ENCODE measurements around the gene CD226. TPM values are rescaled to one million over a fixed set of nuclear protein-coding genes. Genes with fewer than 3 reads are reported as not detected.

The CD226 gene
- polyA plus RNA-seq, 1 of the 3 experiments (the other 2 are of a cell fraction): 0.56 TPM

DNA sequence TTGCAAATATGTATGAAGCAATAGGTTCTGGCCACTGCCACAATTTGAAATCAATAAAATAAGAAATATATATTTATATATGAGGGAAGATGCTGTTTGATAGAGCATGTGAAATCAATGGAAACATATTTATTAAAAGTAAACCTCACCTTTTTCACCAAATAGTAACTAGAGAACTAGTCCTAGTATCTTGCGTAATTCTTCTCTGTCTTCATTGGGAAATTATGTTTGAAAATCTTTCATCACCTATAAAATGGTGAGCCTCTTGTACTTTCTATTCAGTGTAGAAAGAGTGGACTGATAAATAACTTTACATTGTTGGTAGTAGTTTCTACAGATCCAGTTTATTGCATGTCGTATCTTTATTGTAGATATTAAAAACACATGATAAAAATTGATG lies 103.0 kb downstream of the CD226 start:
- ChIA-PET CTCF (no interaction called here), POLR2A (no interaction called here)
- Histone ChIP-seq H3K4me2 (no peak overlapping the region), H2AFZ (ENCODE audit: low read depth) (no peak overlapping the region), H3K4me3 (ENCODE audit: low read depth in 2 of 2, low read length in 1 of 2) (no peak overlapping the region), H3K27ac (ENCODE audit: low read depth in 2 of 2, low read length in 1 of 2) (no peak overlapping the region), H3K27me3 (ENCODE audit: insufficient read depth) (no peaks in the 10 kb centered on the region), H3K79me2 (ENCODE audit: insufficient read depth) (no peaks in the 10 kb centered on the region), H3K36me3 (replicated peaks in 1 of 2; ENCODE audit: control insufficient read depth in 1 of 2, insufficient read depth in 2 of 2, low read length in 1 of 2) (no peaks in the 10 kb centered on the region), H3K4me1 (ENCODE audit: control insufficient read depth in 1 of 2, insufficient read depth in 2 of 2, low read depth in 1 of 2, low read length in 1 of 2) (no peaks in the 10 kb centered on the region; a peak in 2 of 4 replicates), H3F3A (replicated peaks; ENCODE audit: insufficient read depth) (no peaks in the 10 kb centered on the region), H4K20me1 (ENCODE audit: insufficient read depth) (no peaks in the 10 kb centered on the region), H3K9me3 (no peaks in the 10 kb centered on the region), H3K9me2 (no peaks in the 10 kb centered on the region), H3K9ac (no peak overlapping the region)
- TF ChIP-seq, protein P1, sequence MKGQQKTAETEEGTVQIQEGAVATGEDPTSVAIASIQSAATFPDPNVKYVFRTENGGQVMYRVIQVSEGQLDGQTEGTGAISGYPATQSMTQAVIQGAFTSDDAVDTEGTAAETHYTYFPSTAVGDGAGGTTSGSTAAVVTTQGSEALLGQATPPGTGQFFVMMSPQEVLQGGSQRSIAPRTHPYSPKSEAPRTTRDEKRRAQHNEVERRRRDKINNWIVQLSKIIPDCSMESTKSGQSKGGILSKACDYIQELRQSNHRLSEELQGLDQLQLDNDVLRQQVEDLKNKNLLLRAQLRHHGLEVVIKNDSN (IDR thresholded peaks at IDR 0.05; ENCODE audit: borderline replicate concordance, low read depth): no peak
- TF ChIP-seq NRF1 (IDR thresholded peaks at IDR 0.05; ENCODE audit: low read depth, low read length) (no peak), RAD21 (IDR thresholded peaks at IDR 0.05; ENCODE audit: low read length) (no peak), ELF1 (IDR thresholded peaks at IDR 0.05) (no peak), RCOR1 (IDR thresholded peaks at IDR 0.05; ENCODE audit: low read length) (no peak), MXI1 (IDR thresholded peaks at IDR 0.05; ENCODE audit: low read depth, low read length) (no peak), YY1 (IDR thresholded peaks at IDR 0.05; ENCODE audit: low read depth) (no peak), NFIC (IDR thresholded peaks at IDR 0.05; ENCODE audit: borderline replicate concordance) (no peak), RFX5 (IDR thresholded peaks at IDR 0.05; ENCODE audit: low read length) (no peak), FOXM1 (IDR thresholded peaks at IDR 0.05; ENCODE audit: low read depth) (no peak), GATA2 (CRISPR knock-in tag; IDR thresholded peaks at IDR 0.05) (no peak), SIN3A (IDR thresholded peaks at IDR 0.05; ENCODE audit: borderline replicate concordance, low read depth, low read length) (no peak), POLR2AphosphoS5 (IDR thresholded peaks at IDR 0.05; ENCODE audit: low read depth, low read length) (no peak), GABPA (IDR thresholded peaks at IDR 0.05; ENCODE audit: low read depth) (no peak), JUND (IDR thresholded peaks at IDR 0.05) (no peak), MEF2A (IDR thresholded peaks at IDR 0.05; ENCODE audit: borderline replicate concordance, low read depth) (no peak)
- TF ChIP-seq, protein P2, sequence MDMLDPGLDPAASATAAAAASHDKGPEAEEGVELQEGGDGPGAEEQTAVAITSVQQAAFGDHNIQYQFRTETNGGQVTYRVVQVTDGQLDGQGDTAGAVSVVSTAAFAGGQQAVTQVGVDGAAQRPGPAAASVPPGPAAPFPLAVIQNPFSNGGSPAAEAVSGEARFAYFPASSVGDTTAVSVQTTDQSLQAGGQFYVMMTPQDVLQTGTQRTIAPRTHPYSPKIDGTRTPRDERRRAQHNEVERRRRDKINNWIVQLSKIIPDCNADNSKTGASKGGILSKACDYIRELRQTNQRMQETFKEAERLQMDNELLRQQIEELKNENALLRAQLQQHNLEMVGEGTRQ (IDR thresholded peaks at IDR 0.05; ENCODE audit: borderline replicate concordance, low read depth, low read length): no peak
- TF ChIP-seq, protein P3, sequence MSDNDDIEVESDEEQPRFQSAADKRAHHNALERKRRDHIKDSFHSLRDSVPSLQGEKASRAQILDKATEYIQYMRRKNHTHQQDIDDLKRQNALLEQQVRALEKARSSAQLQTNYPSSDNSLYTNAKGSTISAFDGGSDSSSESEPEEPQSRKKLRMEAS (IDR thresholded peaks at IDR 0.05; ENCODE audit: low read depth): no peak
- TF ChIP-seq, protein P4, sequence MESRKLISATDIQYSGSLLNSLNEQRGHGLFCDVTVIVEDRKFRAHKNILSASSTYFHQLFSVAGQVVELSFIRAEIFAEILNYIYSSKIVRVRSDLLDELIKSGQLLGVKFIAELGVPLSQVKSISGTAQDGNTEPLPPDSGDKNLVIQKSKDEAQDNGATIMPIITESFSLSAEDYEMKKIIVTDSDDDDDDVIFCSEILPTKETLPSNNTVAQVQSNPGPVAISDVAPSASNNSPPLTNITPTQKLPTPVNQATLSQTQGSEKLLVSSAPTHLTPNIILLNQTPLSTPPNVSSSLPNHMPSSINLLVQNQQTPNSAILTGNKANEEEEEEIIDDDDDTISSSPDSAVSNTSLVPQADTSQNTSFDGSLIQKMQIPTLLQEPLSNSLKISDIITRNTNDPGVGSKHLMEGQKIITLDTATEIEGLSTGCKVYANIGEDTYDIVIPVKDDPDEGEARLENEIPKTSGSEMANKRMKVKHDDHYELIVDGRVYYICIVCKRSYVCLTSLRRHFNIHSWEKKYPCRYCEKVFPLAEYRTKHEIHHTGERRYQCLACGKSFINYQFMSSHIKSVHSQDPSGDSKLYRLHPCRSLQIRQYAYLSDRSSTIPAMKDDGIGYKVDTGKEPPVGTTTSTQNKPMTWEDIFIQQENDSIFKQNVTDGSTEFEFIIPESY (IDR thresholded peaks at IDR 0.05; ENCODE audit: borderline replicate concordance, low read depth): no peak
- TF ChIP-seq, protein P5, sequence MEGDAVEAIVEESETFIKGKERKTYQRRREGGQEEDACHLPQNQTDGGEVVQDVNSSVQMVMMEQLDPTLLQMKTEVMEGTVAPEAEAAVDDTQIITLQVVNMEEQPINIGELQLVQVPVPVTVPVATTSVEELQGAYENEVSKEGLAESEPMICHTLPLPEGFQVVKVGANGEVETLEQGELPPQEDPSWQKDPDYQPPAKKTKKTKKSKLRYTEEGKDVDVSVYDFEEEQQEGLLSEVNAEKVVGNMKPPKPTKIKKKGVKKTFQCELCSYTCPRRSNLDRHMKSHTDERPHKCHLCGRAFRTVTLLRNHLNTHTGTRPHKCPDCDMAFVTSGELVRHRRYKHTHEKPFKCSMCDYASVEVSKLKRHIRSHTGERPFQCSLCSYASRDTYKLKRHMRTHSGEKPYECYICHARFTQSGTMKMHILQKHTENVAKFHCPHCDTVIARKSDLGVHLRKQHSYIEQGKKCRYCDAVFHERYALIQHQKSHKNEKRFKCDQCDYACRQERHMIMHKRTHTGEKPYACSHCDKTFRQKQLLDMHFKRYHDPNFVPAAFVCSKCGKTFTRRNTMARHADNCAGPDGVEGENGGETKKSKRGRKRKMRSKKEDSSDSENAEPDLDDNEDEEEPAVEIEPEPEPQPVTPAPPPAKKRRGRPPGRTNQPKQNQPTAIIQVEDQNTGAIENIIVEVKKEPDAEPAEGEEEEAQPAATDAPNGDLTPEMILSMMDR (IDR thresholded peaks at IDR 0.05): no peak
- 99% methylated on average over 2 of the region's 2 CpGs for WGBS (ENCODE audit: low lambda C conversion rate)
- no peak for DNase-seq
